Fibroblast of villous mesenchyme (primary cell): ENCODE data around the gene BOD1L1. TPM values are rescaled to one million over a fixed set of nuclear protein-coding genes. Genes with fewer than 3 reads are reported as not detected.
"Not testable (repeated sequence)": the region's sequence is repeated elsewhere in the genome, so short reads cannot be mapped to it uniquely, and the experiment has no call there.

Source experiments
- DNase-seq: peaks from one replicate; pipeline ENCODE4 v3.0.0-alpha.2; 2010; ENCODE audit warnings: low read depth
- H3K4me3 ChIP-seq: 2 replicates; pipeline ENCODE4 v1.5.1; 2011; ENCODE audit warnings: low read depth, mild to moderate bottlenecking, low read length
- CTCF ChIP-seq: IDR thresholded peaks from 2 replicates; pipeline ENCODE4 v1.5.1; 2012; ENCODE audit warnings: low read depth, mild to moderate bottlenecking, low read length; ENCODE audit not compliant: insufficient read depth
- total RNA-seq: library from RNA; depleted of rRNA; stranded (reverse); fragments of >200 nt; gene quantifications from 2 replicates; pipeline ENCODE4 v1.2.3, GENCODE V29; 2012

The BOD1L1 gene
- total RNA-seq, 1 donor: 23.7 TPM

DNA sequence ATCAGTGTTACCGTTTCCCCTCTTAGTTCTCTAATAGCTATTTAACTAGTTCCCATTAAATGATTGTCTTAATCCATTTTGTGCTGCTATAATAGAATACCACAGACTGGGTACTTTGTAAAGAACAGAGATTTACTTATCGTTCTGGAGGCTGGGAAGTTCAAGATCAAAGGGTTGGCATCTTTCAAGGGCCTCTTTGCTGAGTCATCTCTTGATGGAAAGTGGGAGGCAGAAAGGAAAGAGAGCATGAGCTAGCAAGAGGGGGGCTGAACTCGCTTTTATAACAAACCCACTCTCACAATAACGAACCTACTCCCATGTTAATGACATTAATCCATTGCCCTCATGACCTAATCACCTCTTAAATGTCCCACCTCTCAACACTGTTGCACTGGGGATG is 65.9 kb downstream of the BOD1L1 start:
- H3K4me3 ChIP-seq: no peak overlapping the region
- no peak for DNase-seq
- no peak for TF ChIP-seq CTCF

DNA sequence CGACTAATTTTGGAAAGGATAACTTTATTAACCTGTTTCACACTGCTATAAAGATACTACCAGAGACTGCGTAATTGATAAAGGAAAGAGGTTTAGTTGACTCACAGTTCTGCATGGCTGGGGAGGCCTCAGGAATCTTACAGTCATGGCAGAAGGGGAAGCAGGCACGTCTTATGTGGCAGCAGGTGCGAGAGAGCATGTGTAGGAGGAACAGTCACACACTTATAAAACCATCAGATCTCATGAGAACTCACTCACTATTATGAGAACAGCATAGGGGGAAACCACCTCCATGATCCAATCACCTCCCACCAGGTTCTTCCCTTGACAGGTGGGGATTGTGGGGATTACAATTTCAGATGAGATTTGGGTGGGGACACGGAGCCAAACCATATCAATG is 67.4 kb downstream of the BOD1L1 start:
- not testable (repeated sequence) for DNase-seq, H3K4me3 ChIP-seq

DNA sequence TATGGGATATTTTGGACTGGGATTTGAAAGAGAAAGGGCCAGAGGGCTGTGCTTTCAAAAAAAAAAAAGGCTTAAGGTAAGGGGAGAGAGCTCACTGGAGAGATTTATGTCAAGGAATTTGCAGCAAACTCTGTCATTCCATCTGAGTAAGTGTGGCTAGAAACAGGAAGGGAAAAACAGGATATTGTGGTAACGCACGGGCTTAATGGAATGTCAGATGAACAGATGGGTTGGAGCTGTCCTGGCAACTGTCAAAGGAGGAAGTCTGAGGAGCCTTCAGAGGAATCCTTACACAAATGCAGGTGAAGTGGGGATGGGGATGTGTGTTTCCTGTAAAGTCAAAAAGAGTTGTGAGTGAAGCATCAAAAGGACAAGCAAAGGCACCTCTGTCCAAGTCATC is 68.1 kb downstream of the BOD1L1 start:
- no peak for TF ChIP-seq CTCF
- DNase-seq: peak; percentile 83
- H3K4me3 ChIP-seq: no peak overlapping the region

GRCh38 chr4:13558881-13559280 is 68.6 kb downstream of the BOD1L1 start:
- DNase-seq: no peak

GRCh38 chr4:13555325-13555724 is 72.2 kb downstream of the BOD1L1 start:
- TF ChIP-seq CTCF: no peak
- H3K4me3 ChIP-seq: no peak overlapping the region
- DNase-seq: no peak

More at GRCh38 chr4:13558881-13559280, 68.6 kb downstream of the BOD1L1 start:
- TF ChIP-seq CTCF: no peak
- no peak overlapping the region for H3K4me3 ChIP-seq

GRCh38 chr4:13553081-13553480 is 74.4 kb downstream of the BOD1L1 start:
- TF ChIP-seq CTCF: no peak
- no peak for DNase-seq
- no peak overlapping the region for H3K4me3 ChIP-seq

DNA sequence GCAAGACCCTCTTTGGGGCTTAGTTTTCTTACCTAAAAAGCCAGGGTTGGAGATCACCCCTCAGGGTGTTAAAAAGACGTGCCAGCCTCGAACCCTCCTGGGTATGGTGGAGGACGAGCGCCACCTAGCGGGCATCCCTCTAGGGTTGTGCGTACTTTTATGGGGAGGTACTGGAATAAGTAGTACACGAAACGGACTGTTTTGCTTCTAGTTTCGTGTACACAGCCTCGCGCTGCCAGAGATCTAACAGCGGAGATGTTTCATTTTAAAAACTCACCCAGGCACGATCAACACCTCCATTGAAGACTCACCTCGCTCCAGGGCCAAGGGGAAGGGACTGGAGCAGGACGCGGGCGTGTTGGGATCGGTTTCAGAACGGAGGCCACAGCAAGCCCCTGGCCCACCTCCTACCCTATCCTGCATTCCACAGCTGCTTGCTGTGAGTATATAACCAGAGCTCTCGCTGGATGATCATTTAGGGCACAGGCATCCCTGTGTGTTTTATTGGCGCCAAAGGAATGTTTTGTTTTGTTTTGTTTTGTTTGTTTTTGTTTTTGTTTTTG is 78.5 kb downstream of the BOD1L1 start:
- TF ChIP-seq CTCF: peak; percentile 88
- DNase-seq: peak; percentile 82
- peak overlapping the region; percentile 64 for H3K4me3 ChIP-seq
